HG02884 (cell line): ENCODE results near the gene WNK1.
"Not testable (repeated sequence)": the region's sequence is repeated elsewhere in the genome, so short reads cannot be mapped to it uniquely, and the experiment has no call there.

Source experiments
- ATAC-seq: cut with Tn5 transposase; IDR thresholded peaks from one replicate; pipeline ENCODE4 v1.9.1; 2021; ENCODE audit warnings: mild to moderate bottlenecking, moderate library complexity; ENCODE audit not compliant: unreplicated experiment

Gene WNK1

GRCh38 chr12:777550-778047 lies 25.2 kb downstream of the WNK1 start:
- no peak for ATAC-seq

- ATAC-seq, result no peak
Observed at GRCh38 chr12:778615-779014, 26.2 kb downstream of the WNK1 start.

DNA sequence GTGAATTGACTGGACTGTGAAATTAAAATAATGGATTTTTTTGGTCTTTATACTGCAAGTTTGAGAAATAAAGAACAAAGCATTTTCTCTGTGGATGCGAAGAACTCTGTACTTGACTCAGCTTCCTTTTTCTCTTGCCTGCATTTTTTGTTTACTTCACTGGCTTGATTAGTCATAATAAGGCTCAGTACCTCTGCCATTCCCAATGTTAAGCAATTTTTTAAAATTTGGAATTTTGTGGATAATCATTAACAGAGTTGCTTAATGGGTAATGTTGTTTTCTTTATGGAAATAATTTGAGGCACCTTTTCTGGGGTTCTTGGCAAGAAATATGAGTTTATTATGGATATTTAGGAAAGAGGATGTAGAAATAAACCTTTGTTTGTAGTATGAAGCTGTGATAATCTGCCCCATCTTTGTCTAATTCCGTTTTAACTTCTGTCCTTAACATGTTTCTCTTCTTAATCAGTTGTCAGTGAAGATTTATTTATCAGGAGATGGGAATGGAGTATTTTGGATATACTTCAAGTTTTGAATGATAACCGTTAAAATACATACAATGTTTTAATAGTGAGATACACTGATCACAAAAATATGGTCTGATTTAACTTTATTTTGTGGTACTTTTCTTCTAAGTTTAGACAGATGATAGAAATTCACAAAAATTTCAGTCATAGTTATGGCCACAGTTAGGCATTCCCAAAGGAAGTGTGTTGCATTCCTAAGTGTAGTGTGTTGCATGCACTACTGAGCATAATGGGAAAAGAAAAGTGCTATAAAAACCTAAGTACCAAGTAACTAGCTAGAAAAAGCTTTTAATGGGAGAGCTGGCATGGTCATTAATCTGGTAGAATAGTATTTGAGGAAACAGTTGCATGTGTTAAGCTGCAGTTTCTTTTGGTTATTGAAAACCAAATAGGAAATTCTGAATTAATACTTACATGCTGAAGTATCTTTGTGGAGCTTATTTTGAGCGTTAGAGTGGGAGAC lies 27.7 kb downstream of the WNK1 start:
- no peak for ATAC-seq

- no peak for ATAC-seq
Observed at GRCh38 chr12:780750-781379, 28.5 kb downstream of the WNK1 start.

DNA sequence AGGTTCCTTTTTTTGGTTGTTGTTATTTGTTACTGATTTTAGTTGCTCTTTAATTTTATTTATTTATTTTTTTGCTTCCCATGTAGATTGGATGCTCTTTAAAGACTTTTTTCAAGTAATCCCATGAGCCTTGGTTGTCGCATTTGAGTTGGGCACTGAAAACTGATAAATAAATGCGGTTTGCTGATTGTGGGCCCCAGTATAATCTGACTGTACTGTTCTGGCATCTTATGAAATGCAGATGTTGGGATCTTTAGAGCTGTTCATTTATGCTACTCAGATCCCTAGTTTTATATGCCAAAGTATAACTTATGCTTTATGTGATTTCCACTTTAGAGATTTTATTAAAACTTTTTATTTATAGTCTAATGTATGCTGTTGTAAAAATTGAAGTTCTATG lies 33.3 kb downstream of the WNK1 start:
- ATAC-seq, result no peak

- no peak for ATAC-seq
Observed at GRCh38 chr12:788288-788687, 35.9 kb downstream of the WNK1 start.

DNA sequence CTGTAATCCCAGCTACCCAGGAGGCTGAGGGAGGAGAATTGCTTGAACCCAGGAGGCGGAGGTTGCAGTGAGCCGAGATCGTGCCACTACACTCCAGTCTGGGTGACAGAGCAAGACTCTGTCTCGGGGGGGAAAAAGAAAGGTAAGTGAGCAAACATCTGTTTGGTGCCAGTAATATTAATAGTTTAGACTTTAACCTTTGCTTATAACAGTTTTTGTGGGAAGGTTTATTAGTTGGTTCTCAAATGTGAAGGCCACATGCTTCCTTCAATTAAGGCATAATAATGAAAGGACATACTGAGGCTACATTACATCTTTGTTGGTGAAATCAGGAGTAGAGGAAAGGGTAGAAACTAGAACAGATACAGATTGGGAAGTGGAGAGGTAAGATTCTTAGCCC lies 36.4 kb downstream of the WNK1 start:
- ATAC-seq, result not testable (repeated sequence)

- ATAC-seq, result no peak
Observed at GRCh38 chr12:789852-790563, 37.6 kb downstream of the WNK1 start.

GRCh38 chr12:790608-791007 lies 38.2 kb downstream of the WNK1 start:
- no peak for ATAC-seq

DNA sequence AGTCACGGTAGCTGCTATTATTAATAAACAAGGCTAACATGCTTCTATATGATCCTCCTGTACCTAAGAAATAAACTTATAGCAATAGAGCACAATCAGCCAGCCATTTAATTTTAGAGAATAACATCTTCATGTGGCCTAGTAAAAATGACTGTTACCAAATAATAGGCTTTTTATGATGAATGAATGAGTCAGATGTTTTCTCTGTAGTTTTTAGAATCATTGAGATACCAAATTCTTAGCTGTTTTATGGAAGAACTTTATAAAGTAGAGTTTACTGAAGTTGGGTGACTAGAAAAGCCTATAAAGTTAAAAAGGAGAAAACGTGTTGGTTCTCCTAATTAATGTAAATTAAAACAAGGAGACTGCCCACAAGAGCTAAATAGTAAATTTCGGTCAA lies 40.7 kb downstream of the WNK1 start:
- ATAC-seq, result no peak

GRCh38 chr12:793711-794110 lies 41.3 kb downstream of the WNK1 start:
- no peak for ATAC-seq

DNA sequence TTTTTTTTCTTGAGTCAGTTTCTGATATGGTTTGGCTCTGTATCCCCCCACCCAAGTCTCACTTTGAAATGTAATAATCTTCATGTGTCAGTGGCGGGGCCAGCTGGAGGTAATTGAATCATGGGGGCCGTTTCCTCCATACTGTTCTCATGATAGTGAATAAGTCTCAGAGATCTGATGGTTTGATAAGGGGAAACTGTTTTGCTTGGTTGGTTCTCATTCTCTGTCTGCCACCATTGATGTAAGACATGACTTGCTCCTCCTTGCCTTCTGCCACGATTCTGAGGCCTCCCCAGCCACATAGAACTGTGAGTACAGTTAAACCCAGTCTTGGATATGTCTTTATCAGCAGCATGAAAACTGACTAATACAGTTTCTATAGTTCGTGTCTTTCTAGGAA lies 42.9 kb downstream of the WNK1 start:
- no peak for ATAC-seq

DNA sequence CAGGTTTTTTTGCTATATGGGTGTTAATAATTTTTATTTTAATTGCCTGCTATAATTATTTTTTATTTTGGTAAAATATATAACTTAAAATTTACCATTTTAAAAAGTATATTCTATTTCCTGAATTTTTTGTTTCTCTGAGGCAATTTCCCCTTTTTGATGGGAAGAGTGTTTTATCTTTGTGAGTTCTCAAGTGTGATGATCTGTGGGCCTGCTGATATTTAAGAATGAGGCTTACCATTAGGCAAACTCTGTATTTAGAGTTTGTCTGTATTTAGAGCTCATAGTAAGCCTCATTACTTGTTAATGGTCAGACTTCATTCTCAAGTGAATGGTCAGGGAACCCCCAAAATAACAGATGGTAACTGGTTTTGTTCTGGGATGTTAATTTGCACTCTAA lies 48.0 kb downstream of the WNK1 start:
- no peak for ATAC-seq

- ATAC-seq, result no peak
Observed at GRCh38 chr12:802242-803120, 50.1 kb downstream of the WNK1 start.

- ATAC-seq, result no peak
Observed at GRCh38 chr12:805022-805632, 52.7 kb downstream of the WNK1 start.

DNA sequence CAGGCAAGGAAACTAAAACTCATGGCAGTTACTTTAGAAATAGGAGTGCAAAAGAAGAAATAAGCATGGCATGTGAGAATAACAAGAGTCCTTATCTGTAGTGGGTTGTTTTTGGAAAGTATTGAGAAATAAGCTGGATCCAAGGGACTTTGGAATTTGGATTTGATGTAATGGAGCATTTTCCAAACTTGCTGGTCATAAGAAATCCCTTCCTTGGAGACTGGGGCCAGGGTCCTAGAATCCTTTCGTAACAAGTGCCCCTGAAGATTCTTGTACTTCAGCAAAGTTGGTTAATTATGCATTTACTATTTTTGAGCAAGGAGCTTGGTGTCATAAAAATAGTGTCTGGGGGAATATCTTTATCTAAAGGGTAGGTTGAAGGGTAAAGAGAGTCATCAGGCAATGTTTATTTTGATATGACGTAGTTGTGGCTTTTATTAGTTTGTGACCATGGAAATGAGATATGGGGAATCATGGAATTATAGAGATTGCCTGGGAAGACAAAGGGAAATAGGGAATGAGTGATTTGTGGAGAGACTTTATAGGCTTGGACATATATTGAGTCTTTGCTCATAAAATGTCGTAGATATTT lies 53.9 kb downstream of the WNK1 start:
- ATAC-seq, result no peak

- no peak for ATAC-seq
Observed at GRCh38 chr12:807041-807735, 54.8 kb downstream of the WNK1 start.

- no peak for ATAC-seq
Observed at GRCh38 chr12:810116-810515, 57.7 kb downstream of the WNK1 start.
